Fibroblast of lung (primary cell): ENCODE results near the gene PKHD1.

ENCODE experiments used
- CTCF ChIP-seq, 2 donors: IDR thresholded peaks in 1 of 2; conservative IDR thresholded peaks in 1 of 2; 1 replicate in 1 of 2; 2 replicates in 1 of 2; pipeline ENCODE4 v1.5.1; 2011 to 2012; ENCODE audit warnings: low read length in 2 of 2, control low read depth in 1 of 2, inconsistent platforms in 1 of 2, low read depth in 1 of 2, mild to moderate bottlenecking in 1 of 2
- EZH2 ChIP-seq: IDR thresholded peaks from 2 replicates; pipeline ENCODE4 v1.5.1; 2012; ENCODE audit warnings: low read length, control low read depth, mild to moderate bottlenecking; ENCODE audit errors: missing control alignments

- TF ChIP-seq CTCF (conservative IDR thresholded peaks at IDR 0.05 in 1 of 2, IDR thresholded peaks at IDR 0.05 in 1 of 2; ENCODE audit: low read depth in 1 of 2, low read length in 2 of 2), result no peak
- TF ChIP-seq EZH2, result no peak
Measured at GRCh38 chr6:52055451-52055850, 32.0 kb downstream of the PKHD1 start.
